K562 (cell line): ENCODE results near the gene ELOVL5. TPM values are rescaled to one million over a fixed set of nuclear protein-coding genes. Genes with fewer than 3 reads are reported as not detected.
A peak's percentile ranks its signal among the peaks of the same experiment; 100 is the strongest.

ENCODE experiments used
- BACH1 ChIP-seq: fragments of 200-800 bp; sonication (Bioruptor generic); IDR thresholded peaks from 2 replicates; pipeline ENCODE4 v1.6.1; 2016; ENCODE audit warnings: missing genetic modification characterization, missing compliant biosample characterization
- EHMT2 ChIP-seq: fragments of 450-650 bp; IDR thresholded peaks from 2 replicates; pipeline ENCODE4 v1.6.1; 2018; ENCODE audit warnings: antibody characterized with exemption
- ESRRA ChIP-seq: fragments of 450-650 bp; IDR thresholded peaks from 2 replicates; pipeline ENCODE4 v1.6.1; 2014; ENCODE audit warnings: low read depth, mild to moderate bottlenecking, moderate library complexity, borderline replicate concordance
- GTF2F1 ChIP-seq: IDR thresholded peaks from 2 replicates; pipeline ENCODE4 v1.6.1; 2011; ENCODE audit warnings: low read depth, low read length, improper control_type of control experiment
- HDAC8 ChIP-seq: fragments of 450-650 bp; IDR thresholded peaks from 2 replicates; pipeline ENCODE4 v1.6.1; 2016; ENCODE audit warnings: mild to moderate bottlenecking, missing genetic modification characterization, moderate library complexity, missing compliant biosample characterization
- HNRNPL ChIP-seq: fragments of 200-400 bp; formaldehyde crosslinking; IDR thresholded peaks from 2 replicates; pipeline ENCODE4 v1.6.1; 2017; ENCODE audit warnings: low read depth, mild to moderate bottlenecking, low read length
- KLF10 ChIP-seq: fragments of 250-450 bp; sonication (Bioruptor Pico); IDR thresholded peaks from 2 replicates; pipeline ENCODE4 v1.6.1; 2021; ENCODE audit warnings: matching md5 sums
- LCOR ChIP-seq: sonication (generic); formaldehyde crosslinking; IDR thresholded peaks from 2 replicates; pipeline ENCODE4 v1.8.0; 2022; ENCODE audit warnings: mild to moderate bottlenecking, missing genetic modification reagents
- NR2C1 ChIP-seq, 2 experiments: fragments of 450-650 bp; IDR thresholded peaks; 2 replicates each; pipeline ENCODE4 v1.6.1; 2017; ENCODE audit warnings: mild to moderate bottlenecking in 2 of 2, antibody characterized with exemption in 1 of 2, inconsistent platforms in 1 of 2, missing compliant biosample characterization in 1 of 2, missing genetic modification characterization in 1 of 2
- PYGO2 ChIP-seq: fragments of 450-650 bp; IDR thresholded peaks from 2 replicates; pipeline ENCODE4 v1.6.1; 2016; ENCODE audit warnings: mild to moderate bottlenecking, missing genetic modification characterization, moderate library complexity, missing compliant biosample characterization
- RAD21 ChIP-seq, 2 experiments: fragments of 250-450 bp in 1 of 2; fragments of 450-650 bp in 1 of 2; sonication (Bioruptor Pico) in 1 of 2; formaldehyde crosslinking in 1 of 2; IDR thresholded peaks in 1 of 2; conservative IDR thresholded peaks in 1 of 2; 2 replicates each; pipeline versions ENCODE4 v1.4.0 to v1.8.0; 2020 to 2022; ENCODE audit warnings: mild to moderate bottlenecking in 2 of 2, moderate library complexity in 1 of 2
- RBBP5 ChIP-seq: fragments of 200-600 bp; sonication (generic); IDR thresholded peaks from 2 replicates; pipeline ENCODE4 v1.6.1; 2012; ENCODE audit warnings: borderline replicate concordance, mild to moderate bottlenecking, low read length, control low read depth, inconsistent platforms; ENCODE audit not compliant: insufficient read depth, poor library complexity, severe bottlenecking
- SIN3B ChIP-seq: fragments of 450-650 bp; IDR thresholded peaks from 2 replicates; pipeline ENCODE4 v1.6.1; 2017; ENCODE audit warnings: low read depth, mild to moderate bottlenecking, moderate library complexity
- SMAD1 ChIP-seq: fragments of 150-350 bp; IDR thresholded peaks from 2 replicates; pipeline ENCODE4 v1.6.1; 2014; ENCODE audit warnings: low read length, low read depth; ENCODE audit not compliant: partially characterized antibody
- ZBTB49 ChIP-seq: sonication (generic); formaldehyde crosslinking; IDR thresholded peaks from 2 replicates; pipeline ENCODE4 v1.8.0; 2022; ENCODE audit warnings: missing genetic modification reagents, mild to moderate bottlenecking, borderline replicate concordance
- ZNF124 ChIP-seq: sonication (generic); formaldehyde crosslinking; IDR thresholded peaks from 2 replicates; pipeline ENCODE4 v1.8.1; 2022; ENCODE audit warnings: missing genetic modification reagents
- ZNF197 ChIP-seq: fragments of 200-800 bp; sonication (Bioruptor generic); IDR thresholded peaks from 2 replicates; pipeline ENCODE4 v1.6.1; 2016; ENCODE audit warnings: low read depth, missing genetic modification characterization, missing compliant biosample characterization
- ZNF239 ChIP-seq: fragments of 250-450 bp; sonication (Bioruptor Pico); IDR thresholded peaks from 2 replicates; pipeline ENCODE4 v1.4.0; 2020; ENCODE audit warnings: mild to moderate bottlenecking
- ZNF436 ChIP-seq: fragments of 250-450, 450-650 bp; sonication (Bioruptor Pico); formaldehyde crosslinking; IDR thresholded peaks from 2 replicates; pipeline ENCODE4 v1.7.0; 2020; ENCODE audit warnings: mild to moderate bottlenecking
- polyA plus RNA-seq, 8 experiments: library from polyadenylated mRNA; depleted of rRNA in 4 of 8; stranded (reverse) in 5 of 8; unstranded in 3 of 8; fragments of >200 nt; fragmentation: Nextera tagmentation in 2 of 8; fragmentation: Illumina TruSeq in 1 of 8; extraction: Ambion mirVana in 2 of 8; extraction: Trizol in 1 of 8; gene quantifications; 2 replicates each; pipeline versions ENCODE4 v1.2.1 to v1.2.3, GENCODE V29; 2011 to 2014; ENCODE audit warnings: inconsistent platforms in 1 of 8, missing spikeins in 1 of 8
- total RNA-seq, 7 experiments: library from RNA; depleted of rRNA in 6 of 7; stranded (reverse); fragments of >200 nt in 6 of 7; fragmentation: Illumina TruSeq in 2 of 7; extraction: Trizol in 2 of 7; gene quantifications; 2 replicates each; pipeline versions ENCODE4 v1.2.1 to v1.2.3, GENCODE V29; 2011 to 2021; ENCODE audit warnings: low replicate concordance in 1 of 7
- TF ChIP-seq, protein P1 (sequence below), 2 experiments: fragments of 450-650 bp in 1 of 2; IDR thresholded peaks; 2 replicates each; pipeline ENCODE4 v1.6.1; 2011 to 2017; ENCODE audit warnings: low read depth in 2 of 2, antibody characterized with exemption in 1 of 2, borderline replicate concordance in 1 of 2, low read length in 1 of 2, mild to moderate bottlenecking in 1 of 2, mixed read lengths in 1 of 2; ENCODE audit not compliant: control insufficient read depth in 1 of 2

Gene ELOVL5
- total and polyA plus RNA-seq, 9 of the 15 experiments (the other 6 are each of a cell fraction or from before 2014, with no cell fraction given) = 70.6 to 245 (median 132) TPM

GRCh38 chr6:53360093-53360912 is 11.6 kb upstream of the ELOVL5 start (continued):
- TF ChIP-seq NR2C1 (IDR thresholded peaks at IDR 0.05) = no peak
- 0 out of 2 replicates have a peak, but pooled peaks have one; percentile 26 for TF ChIP-seq NR2C1 (tag; IDR thresholded peaks at IDR 0.05)
- peak; percentile 73 for TF ChIP-seq BACH1 (tag)
- TF ChIP-seq ZNF197 (CRISPR knock-in tag) = no peak; the same call in 1 of the 2 replicates
- no peak for TF ChIP-seq HNRNPL
- TF ChIP-seq GTF2F1 = no peak
- no peak for TF ChIP-seq ZNF239 (CRISPR knock-in tag)
- TF ChIP-seq ZNF124 (CRISPR knock-in tag) = no peak
- TF ChIP-seq, protein P1, sequence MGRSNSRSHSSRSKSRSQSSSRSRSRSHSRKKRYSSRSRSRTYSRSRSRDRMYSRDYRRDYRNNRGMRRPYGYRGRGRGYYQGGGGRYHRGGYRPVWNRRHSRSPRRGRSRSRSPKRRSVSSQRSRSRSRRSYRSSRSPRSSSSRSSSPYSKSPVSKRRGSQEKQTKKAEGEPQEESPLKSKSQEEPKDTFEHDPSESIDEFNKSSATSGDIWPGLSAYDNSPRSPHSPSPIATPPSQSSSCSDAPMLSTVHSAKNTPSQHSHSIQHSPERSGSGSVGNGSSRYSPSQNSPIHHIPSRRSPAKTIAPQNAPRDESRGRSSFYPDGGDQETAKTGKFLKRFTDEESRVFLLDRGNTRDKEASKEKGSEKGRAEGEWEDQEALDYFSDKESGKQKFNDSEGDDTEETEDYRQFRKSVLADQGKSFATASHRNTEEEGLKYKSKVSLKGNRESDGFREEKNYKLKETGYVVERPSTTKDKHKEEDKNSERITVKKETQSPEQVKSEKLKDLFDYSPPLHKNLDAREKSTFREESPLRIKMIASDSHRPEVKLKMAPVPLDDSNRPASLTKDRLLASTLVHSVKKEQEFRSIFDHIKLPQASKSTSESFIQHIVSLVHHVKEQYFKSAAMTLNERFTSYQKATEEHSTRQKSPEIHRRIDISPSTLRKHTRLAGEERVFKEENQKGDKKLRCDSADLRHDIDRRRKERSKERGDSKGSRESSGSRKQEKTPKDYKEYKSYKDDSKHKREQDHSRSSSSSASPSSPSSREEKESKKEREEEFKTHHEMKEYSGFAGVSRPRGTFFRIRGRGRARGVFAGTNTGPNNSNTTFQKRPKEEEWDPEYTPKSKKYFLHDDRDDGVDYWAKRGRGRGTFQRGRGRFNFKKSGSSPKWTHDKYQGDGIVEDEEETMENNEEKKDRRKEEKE (IDR thresholded peaks at IDR 0.05; ENCODE audit: borderline replicate concordance in 1 of 2, control insufficient read depth in 1 of 2, low read depth in 2 of 2, low read length in 1 of 2) = no peak
- no peak for TF ChIP-seq EHMT2
- TF ChIP-seq RBBP5 = no peak
- peak; percentile 69; the same call in 1 of the 2 replicates for TF ChIP-seq ESRRA
- TF ChIP-seq SMAD1 = no peak
- TF ChIP-seq RAD21 (CRISPR knock-in tag; conservative IDR thresholded peaks at IDR 0.05 in 1 of 2, IDR thresholded peaks at IDR 0.05 in 1 of 2) = no peak
- no peak for TF ChIP-seq ZNF436
- 0 out of 2 replicates have a peak, but pooled peaks have one; percentile 38 for TF ChIP-seq LCOR
- TF ChIP-seq ZBTB49 = no peak
- no peak for TF ChIP-seq HDAC8 (tag)
- no peak for TF ChIP-seq KLF10
- TF ChIP-seq PYGO2 (tag) = no peak
- no peak for TF ChIP-seq SIN3B
